Measurements from ENCODE around the gene GADD45A.

Gene GADD45A

GRCh38 chr1:67672260-67672803, 12.7 kb upstream of the GADD45A start:
- DNase-seq = no peak

- DNase-seq = no peak
Measured at GRCh38 chr1:67673468-67674201, 11.4 kb upstream of the GADD45A start.

DNA sequence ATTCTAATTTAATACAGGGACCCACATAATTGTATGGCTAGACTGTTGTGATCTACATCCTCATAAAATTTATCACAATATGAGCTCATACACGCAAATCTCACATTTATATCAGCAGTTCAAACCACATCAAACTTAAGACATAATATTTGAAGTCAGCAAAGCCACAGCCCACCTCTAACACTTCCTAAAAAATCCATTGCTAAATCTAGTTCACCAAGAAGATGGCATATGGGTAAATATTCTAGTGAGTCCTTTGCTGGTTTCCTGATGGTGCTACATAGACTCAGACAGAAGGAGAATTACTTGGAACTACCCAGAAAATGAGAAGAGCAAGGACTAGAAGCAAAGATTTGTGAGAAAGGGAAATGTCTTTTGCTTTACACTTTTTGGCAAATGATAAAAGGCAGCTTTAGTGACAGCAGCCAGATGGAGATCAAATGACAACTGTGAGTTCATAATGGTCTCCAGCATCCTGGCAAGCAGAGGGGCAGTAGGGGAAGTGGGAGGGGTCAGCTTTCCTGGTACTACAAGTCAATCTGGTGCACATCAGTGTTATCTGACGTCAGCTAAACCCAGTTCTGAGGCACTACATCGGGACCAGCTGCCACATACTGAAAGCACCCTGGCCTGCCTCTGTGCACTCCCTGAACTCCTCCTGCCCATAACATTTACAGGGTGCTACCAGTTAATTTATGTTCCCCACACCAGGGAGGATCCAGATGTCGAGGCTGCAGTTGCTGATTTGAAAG, 10.6 kb upstream of the GADD45A start:
- peak; percentile 54 to 65 for DNase-seq

DNA sequence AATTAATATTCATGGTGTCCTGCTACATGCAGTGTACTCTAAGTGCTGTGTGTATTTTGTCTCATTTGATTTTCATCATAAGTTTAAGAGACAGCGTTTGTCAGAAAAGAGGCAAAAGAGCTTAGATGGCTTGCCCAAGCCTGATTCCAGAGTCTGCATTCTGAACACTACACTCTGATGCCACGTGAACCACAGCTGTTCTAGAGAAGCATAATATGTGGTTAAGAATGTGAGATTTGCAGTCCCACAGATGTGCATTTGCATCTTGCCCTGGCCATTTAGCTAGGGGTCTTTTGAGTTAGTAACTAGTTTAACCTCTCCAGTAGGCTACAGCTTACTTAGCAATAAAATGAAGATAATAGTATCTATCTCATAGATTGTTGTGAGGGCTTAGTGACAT, 9.2 kb upstream of the GADD45A start:
- DNase-seq = no peak

DNA sequence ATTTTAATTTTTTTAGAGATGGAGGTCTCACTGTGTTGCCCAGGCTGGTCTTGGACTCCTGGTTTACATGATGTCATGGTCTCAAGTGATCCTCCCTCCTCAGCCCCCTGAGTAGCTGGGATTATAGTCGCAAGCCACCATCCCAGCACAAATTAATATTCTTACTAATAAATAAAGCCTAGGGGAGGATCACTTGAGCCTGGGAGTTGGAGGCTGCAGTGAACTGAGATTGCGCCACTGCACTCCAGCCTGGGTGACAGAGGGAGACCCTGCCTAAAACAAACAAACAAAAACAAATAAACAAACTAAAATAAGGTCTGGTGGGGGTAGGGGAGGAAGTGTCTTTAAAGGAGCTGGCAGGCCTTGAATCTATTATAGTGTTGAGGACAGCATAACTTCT, 8.7 kb upstream of the GADD45A start:
- DNase-seq = no peak

- DNase-seq = no peak
Measured at GRCh38 chr1:67676946-67677345, 8.1 kb upstream of the GADD45A start.

DNA sequence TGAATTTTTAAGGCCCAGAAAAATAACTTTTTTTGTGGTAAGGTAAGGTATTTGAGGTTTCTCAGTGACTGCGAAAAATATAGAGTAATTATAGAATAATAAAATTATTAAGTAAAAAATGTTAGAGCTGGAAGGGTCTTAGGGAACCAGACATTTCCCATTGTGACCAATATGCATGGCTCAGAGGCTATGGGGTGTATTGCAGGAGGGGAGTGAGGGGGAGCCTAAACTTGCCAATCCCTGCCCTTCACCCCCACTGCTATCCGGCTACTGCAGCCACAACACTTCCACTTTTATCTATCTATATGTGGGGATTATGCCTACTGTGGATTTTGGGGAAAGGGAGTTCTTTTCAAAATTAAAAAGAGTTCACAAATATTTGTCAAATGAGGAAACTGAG, 7.6 kb upstream of the GADD45A start:
- DNase-seq = no peak

- DNase-seq = no peak
Measured at GRCh38 chr1:67677930-67678329, 7.1 kb upstream of the GADD45A start.

DNA sequence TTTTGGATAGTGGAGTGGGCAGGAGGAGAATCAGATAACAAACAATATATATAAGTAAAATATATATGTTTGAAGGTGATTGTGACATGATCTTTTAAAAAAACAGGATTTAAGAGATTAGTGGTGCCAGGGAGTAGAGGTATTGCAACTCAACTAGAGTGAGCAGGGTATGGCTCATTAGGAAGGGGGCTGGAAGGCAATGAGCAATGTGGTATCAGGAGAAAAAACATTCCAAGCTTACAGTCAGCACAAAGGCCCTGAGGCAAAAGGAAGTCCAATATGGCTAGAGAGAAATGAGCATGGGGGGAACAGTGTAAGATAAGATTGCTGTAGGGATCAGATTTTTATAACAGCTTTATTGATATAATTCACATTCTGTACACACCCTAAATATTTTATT, 5.3 kb upstream of the GADD45A start:
- no peak for DNase-seq

DNA sequence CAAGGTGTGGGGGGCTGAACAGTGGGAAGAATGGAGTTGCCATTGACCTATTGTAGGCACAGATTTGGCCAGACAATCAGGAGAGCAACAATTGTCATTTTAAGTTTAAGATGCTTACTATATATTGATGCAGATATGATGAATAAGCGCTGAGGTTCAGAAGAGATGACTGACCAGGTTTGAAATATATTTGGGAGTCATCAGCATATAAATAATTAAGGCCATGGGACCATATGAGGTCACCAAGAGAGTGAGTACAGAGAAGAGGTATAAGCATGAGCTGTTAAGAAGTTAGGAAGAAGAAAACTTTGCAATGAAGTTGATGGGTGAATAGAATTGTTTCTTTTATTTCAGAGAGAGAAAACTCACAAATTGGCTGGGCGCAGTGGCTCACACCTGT, 4.5 kb upstream of the GADD45A start:
- no peak for DNase-seq

GRCh38 chr1:67682659-67683197, 2.3 kb upstream of the GADD45A start:
- DNase-seq = no peak

GRCh38 chr1:67683316-67683715, 1.7 kb upstream of the GADD45A start:
- DNase-seq = no peak

GRCh38 chr1:67683766-67684525, 1.1 kb upstream of the GADD45A start:
- DNase-seq = no peak

- no peak for DNase-seq
Measured at GRCh38 chr1:67684526-67685066, 405 bp upstream of the GADD45A start.

- peak; percentile 41 to 49 for DNase-seq
Measured at GRCh38 chr1:67685558-67686266, 711 bp downstream of the GADD45A start.

DNA sequence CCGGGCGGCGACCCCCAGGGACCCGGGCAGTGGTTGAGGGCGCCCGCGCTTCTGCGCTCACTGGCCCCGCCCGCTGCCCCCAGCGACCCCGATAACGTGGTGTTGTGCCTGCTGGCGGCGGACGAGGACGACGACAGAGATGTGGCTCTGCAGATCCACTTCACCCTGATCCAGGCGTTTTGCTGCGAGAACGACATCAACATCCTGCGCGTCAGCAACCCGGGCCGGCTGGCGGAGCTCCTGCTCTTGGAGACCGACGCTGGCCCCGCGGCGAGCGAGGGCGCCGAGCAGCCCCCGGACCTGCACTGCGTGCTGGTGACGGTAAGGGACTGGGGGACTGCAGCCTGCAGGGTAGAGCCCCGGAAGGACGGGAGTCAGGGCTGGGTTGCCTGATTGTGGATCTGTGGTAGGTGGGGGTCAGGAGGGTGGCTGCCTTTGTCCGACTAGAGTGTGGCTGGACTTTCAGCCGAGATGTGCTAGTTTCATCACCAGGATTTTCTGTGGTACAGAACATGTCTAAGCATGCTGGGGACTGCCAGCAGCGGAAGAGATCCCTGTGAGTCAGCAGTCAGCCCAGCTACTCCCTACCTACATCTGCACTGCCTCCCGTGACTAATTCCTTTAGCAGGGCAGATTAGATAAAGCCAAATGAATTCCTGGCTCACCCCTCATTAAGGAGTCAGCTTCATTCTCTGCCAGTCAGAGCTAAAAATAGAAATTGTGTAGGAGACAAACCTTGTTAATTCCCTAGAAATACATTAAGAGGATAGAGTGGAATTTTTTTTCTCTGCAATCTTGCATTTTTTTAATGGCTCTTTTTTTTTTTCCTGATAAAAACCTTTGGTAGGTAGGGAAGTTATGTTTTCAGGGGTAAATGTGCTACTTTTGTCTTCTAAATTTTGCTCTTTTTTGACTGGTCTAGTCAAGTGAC, 1.5 kb downstream of the GADD45A start:
- peak; percentile 56 to 65 for DNase-seq

- no peak for DNase-seq
Measured at GRCh38 chr1:67687198-67687545, 2.2 kb downstream of the GADD45A start.

- DNase-seq = no peak
Measured at GRCh38 chr1:67687649-67688048, 2.6 kb downstream of the GADD45A start.

DNA sequence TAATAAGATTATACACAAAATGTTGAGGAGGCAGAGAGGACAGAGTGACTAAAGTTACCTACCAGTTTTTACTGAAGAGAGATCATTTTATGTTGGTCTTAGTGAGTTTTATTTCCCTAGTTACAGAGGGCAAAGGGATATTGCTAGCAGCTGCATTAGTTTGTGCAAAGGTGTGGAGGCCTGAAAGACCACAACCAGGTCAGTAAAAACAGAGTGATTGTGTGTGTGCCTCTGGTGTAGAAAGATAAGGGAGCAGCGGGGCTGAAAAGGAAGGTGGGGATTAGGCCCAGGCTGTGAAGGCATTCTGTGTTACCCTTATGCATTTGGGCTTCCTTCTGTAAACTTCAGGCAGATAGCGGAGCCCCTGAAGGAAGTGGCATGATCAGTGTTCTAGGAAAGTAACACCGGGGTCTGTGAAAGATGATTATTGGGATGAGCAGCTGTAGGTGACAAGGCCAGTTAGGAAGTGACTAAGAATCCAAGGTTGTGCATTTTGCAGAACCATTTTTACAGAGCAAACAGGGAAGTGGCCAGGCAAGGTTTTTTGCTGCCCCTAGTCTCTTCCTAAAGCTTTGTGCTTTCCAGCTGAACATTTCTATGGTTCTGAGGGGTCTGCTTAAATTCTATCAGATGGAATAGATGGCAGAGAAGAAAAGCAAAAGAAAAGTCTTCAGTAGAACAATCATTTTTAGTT, 3.7 kb downstream of the GADD45A start:
- DNase-seq = no peak

- no peak for DNase-seq
Measured at GRCh38 chr1:67689267-67690017, 4.4 kb downstream of the GADD45A start.

Data from CD4-positive, alpha-beta T cell treated with Interleukin-4 for 1 hour (primary cell).